Ishikawa (cell line): ENCODE data around the gene PRRT2.

Experiments used
- CEBPB ChIP-seq: IDR thresholded peaks from 2 replicates; pipeline ENCODE4 v1.6.1; 2012
- CREB1 ChIP-seq: IDR thresholded peaks from 2 replicates; pipeline ENCODE4 v1.6.1; 2012; ENCODE audit warnings: low read depth
- EP300 ChIP-seq: IDR thresholded peaks from 2 replicates; pipeline ENCODE4 v1.6.1; 2012; ENCODE audit warnings: borderline replicate concordance
- FOXM1 ChIP-seq: IDR thresholded peaks from 2 replicates; pipeline ENCODE4 v1.6.1; 2012; ENCODE audit warnings: low read depth, borderline replicate concordance
- RAD21 ChIP-seq: IDR thresholded peaks from 2 replicates; pipeline ENCODE4 v1.6.1; 2012; ENCODE audit warnings: low read depth
- TF ChIP-seq, protein P1 (sequence below): IDR thresholded peaks from 2 replicates; pipeline ENCODE4 v1.6.1; 2012; ENCODE audit warnings: low read depth, mild to moderate bottlenecking

DNA sequence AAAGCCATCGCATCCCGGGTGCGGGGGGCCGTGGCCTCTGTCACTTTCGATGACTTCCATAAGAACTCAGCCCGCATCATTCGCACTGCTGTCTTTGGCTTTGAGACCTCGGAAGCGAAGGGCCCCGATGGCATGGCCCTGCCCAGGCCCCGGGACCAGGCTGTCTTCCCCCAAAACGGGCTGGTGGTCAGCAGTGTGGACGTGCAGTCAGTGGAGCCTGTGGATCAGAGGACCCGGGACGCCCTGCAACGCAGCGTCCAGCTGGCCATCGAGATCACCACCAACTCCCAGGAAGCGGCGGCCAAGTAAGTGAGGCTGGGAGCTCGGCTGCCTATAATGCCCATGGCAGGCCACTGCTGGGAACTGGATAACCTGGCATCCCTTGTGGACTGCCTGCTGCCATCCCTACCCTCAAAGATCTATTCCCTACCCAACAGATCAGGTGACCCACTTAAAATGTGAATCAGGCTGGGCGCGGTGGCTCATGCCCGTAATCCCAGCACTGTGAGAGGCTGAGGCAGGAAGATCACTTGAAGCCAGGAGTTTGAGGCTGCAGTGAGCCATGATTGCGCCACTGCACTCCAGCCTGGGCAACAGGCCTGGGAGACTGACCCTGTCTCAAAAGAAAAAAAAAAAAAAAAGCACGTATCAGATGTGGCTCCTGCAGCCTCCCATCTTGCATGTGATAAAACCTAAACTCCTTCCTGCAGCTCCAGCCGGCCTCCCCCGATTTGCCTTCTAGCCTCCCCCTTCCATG, 32.8 kb downstream of the PRRT2 start:
- no peak for TF ChIP-seq CEBPB
- TF ChIP-seq, protein P1, sequence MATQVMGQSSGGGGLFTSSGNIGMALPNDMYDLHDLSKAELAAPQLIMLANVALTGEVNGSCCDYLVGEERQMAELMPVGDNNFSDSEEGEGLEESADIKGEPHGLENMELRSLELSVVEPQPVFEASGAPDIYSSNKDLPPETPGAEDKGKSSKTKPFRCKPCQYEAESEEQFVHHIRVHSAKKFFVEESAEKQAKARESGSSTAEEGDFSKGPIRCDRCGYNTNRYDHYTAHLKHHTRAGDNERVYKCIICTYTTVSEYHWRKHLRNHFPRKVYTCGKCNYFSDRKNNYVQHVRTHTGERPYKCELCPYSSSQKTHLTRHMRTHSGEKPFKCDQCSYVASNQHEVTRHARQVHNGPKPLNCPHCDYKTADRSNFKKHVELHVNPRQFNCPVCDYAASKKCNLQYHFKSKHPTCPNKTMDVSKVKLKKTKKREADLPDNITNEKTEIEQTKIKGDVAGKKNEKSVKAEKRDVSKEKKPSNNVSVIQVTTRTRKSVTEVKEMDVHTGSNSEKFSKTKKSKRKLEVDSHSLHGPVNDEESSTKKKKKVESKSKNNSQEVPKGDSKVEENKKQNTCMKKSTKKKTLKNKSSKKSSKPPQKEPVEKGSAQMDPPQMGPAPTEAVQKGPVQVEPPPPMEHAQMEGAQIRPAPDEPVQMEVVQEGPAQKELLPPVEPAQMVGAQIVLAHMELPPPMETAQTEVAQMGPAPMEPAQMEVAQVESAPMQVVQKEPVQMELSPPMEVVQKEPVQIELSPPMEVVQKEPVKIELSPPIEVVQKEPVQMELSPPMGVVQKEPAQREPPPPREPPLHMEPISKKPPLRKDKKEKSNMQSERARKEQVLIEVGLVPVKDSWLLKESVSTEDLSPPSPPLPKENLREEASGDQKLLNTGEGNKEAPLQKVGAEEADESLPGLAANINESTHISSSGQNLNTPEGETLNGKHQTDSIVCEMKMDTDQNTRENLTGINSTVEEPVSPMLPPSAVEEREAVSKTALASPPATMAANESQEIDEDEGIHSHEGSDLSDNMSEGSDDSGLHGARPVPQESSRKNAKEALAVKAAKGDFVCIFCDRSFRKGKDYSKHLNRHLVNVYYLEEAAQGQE, result no peak
- no peak for TF ChIP-seq CREB1
- no peak for TF ChIP-seq FOXM1
- TF ChIP-seq RAD21, result no peak
- no peak for TF ChIP-seq EP300
